Measurements from ENCODE around the gene RAP1GDS1. TPM values are rescaled to one million over a fixed set of nuclear protein-coding genes. Genes with fewer than 3 reads are reported as not detected.
"Not testable (repeated sequence)": the region's sequence is repeated elsewhere in the genome, so short reads cannot be mapped to it uniquely, and the experiment has no call there.

RAP1GDS1 gene
- total RNA-seq, 1 experiment from 2014 or later, result 31.1 TPM

GRCh38 chr4:98363431-98363830, 102.2 kb downstream of the RAP1GDS1 start:
- H3K27me3 ChIP-seq (ENCODE audit: low read length), result no peaks in the 10 kb centered on the region
- H4K20me1 ChIP-seq (ENCODE audit: low read length), result no peaks in the 10 kb centered on the region
- POLR2A ChIA-PET (ENCODE audit: unreplicated experiment), result no interaction called here
- no peak for TF ChIP-seq EZH2 (IDR thresholded peaks at IDR 0.05; ENCODE audit: low read length, unreplicated experiment)
- TF ChIP-seq CTCF (conservative IDR thresholded peaks at IDR 0.05; ENCODE audit: low read depth, low read length), result no peak
- no peak for TF ChIP-seq EZH2phosphoT487 (IDR thresholded peaks at IDR 0.05; ENCODE audit: borderline replicate concordance, low read length)
- H3F3A ChIP-seq (ENCODE audit: low read length, unreplicated experiment), result no peaks in the 10 kb centered on the region
- no peak for ATAC-seq
- no peaks in the 10 kb centered on the region for H3K9me2 ChIP-seq (replicated peaks; ENCODE audit: low read length)
- DNase-seq, result no peak
- no peak overlapping the region for H3K27ac ChIP-seq (ENCODE audit: low read length)
- CTCF ChIA-PET, result no interaction called here
- no TSS peak for BruUV-seq (replicated peaks)
- no peak overlapping the region for H3K4me3 ChIP-seq (ENCODE audit: low read length)
- H3K4me2 ChIP-seq (ENCODE audit: low read length), result no peak overlapping the region
- H3K9ac ChIP-seq (ENCODE audit: low read length), result no peak overlapping the region
- no peaks in the 10 kb centered on the region; the same call in 1 of the 2 replicates for H3K36me3 ChIP-seq (ENCODE audit: low read depth, low read length)
- intact Hi-C loops (cut with micrococcal nuclease), result no loop called here
- no peaks in the 10 kb centered on the region for H3K9me3 ChIP-seq (ENCODE audit: low read length)
- no peaks in the 10 kb centered on the region for H3K79me2 ChIP-seq (ENCODE audit: low read length)
- H2AFZ ChIP-seq (ENCODE audit: low read length), result no peak overlapping the region
- no peaks in the 10 kb centered on the region for H3K4me1 ChIP-seq (ENCODE audit: insufficient read depth, low read length)

- H3K4me2 ChIP-seq (ENCODE audit: low read length); H3K4me1 ChIP-seq (ENCODE audit: insufficient read depth, low read length); intact Hi-C loops (cut with micrococcal nuclease); H3F3A ChIP-seq (ENCODE audit: low read length, unreplicated experiment); ATAC-seq; H3K9me2 ChIP-seq (replicated peaks; ENCODE audit: low read length); H3K27ac ChIP-seq (ENCODE audit: low read length); H3K27me3 ChIP-seq (ENCODE audit: low read length); H3K36me3 ChIP-seq (ENCODE audit: low read depth, low read length); CTCF ChIA-PET; H3K9ac ChIP-seq (ENCODE audit: low read length); H3K9me3 ChIP-seq (ENCODE audit: low read length); DNase-seq; H3K4me3 ChIP-seq (ENCODE audit: low read length); POLR2A ChIA-PET (ENCODE audit: unreplicated experiment); H3K79me2 ChIP-seq (ENCODE audit: low read length); H2AFZ ChIP-seq (ENCODE audit: low read length); H4K20me1 ChIP-seq (ENCODE audit: low read length); BruUV-seq (replicated peaks): not testable (repeated sequence)
These were observed 105.1 kb downstream of the RAP1GDS1 start for GRCh38 chr4:98366275-98366674.

GRCh38 chr4:98368000-98368399, 106.8 kb downstream of the RAP1GDS1 start:
- CTCF ChIA-PET; DNase-seq; intact Hi-C loops (cut with micrococcal nuclease); H3F3A ChIP-seq (ENCODE audit: low read length, unreplicated experiment); H2AFZ ChIP-seq (ENCODE audit: low read length); H4K20me1 ChIP-seq (ENCODE audit: low read length); H3K36me3 ChIP-seq (ENCODE audit: low read depth, low read length); H3K79me2 ChIP-seq (ENCODE audit: low read length); H3K4me3 ChIP-seq (ENCODE audit: low read length); ATAC-seq; H3K9ac ChIP-seq (ENCODE audit: low read length); H3K9me2 ChIP-seq (replicated peaks; ENCODE audit: low read length); H3K27ac ChIP-seq (ENCODE audit: low read length); POLR2A ChIA-PET (ENCODE audit: unreplicated experiment); H3K4me1 ChIP-seq (ENCODE audit: insufficient read depth, low read length); H3K27me3 ChIP-seq (ENCODE audit: low read length); H3K9me3 ChIP-seq (ENCODE audit: low read length); H3K4me2 ChIP-seq (ENCODE audit: low read length); BruUV-seq (replicated peaks): not testable (repeated sequence)

GRCh38 chr4:98369322-98369721, 108.1 kb downstream of the RAP1GDS1 start:
- Histone ChIP-seq H3K27me3 (ENCODE audit: low read length) (no peaks in the 10 kb centered on the region), H3K36me3 (ENCODE audit: low read depth, low read length) (no peaks in the 10 kb centered on the region; the same call in 1 of the 2 replicates)
- no peak for ATAC-seq

More at GRCh38 chr4:98369322-98369721, 108.1 kb downstream of the RAP1GDS1 start:
- no peak overlapping the region for H3K9ac ChIP-seq (ENCODE audit: low read length)
- no peaks in the 10 kb centered on the region for H3K9me3 ChIP-seq (ENCODE audit: low read length)
- no peak overlapping the region for H2AFZ ChIP-seq (ENCODE audit: low read length)
- no peaks in the 10 kb centered on the region for H4K20me1 ChIP-seq (ENCODE audit: low read length)
- no peaks in the 10 kb centered on the region for H3K4me1 ChIP-seq (ENCODE audit: insufficient read depth, low read length)
- ChIA-PET POLR2A (ENCODE audit: unreplicated experiment) (no interaction called here), CTCF (no interaction called here)
- no peak overlapping the region for H3K4me2 ChIP-seq (ENCODE audit: low read length)
- TF ChIP-seq CTCF (conservative IDR thresholded peaks at IDR 0.05; ENCODE audit: low read depth, low read length) (no peak), EZH2 (IDR thresholded peaks at IDR 0.05; ENCODE audit: low read length, unreplicated experiment) (no peak)
- H3K79me2 ChIP-seq (ENCODE audit: low read length), result no peaks in the 10 kb centered on the region
- H3K27ac ChIP-seq (ENCODE audit: low read length), result no peak overlapping the region
- no peaks in the 10 kb centered on the region for H3F3A ChIP-seq (ENCODE audit: low read length, unreplicated experiment)
- intact Hi-C loops (cut with micrococcal nuclease), result no loop called here
- H3K4me3 ChIP-seq (ENCODE audit: low read length), result no peak overlapping the region
- H3K9me2 ChIP-seq (replicated peaks; ENCODE audit: low read length), result no peaks in the 10 kb centered on the region
- DNase-seq, result no peak
- no TSS peak for BruUV-seq (replicated peaks)
